Measurements from ENCODE around the gene POU2AF3. TPM values are rescaled to one million over a fixed set of nuclear protein-coding genes. Genes with fewer than 3 reads are reported as not detected.
"Not testable (repeated sequence)": the region's sequence is repeated elsewhere in the genome, so short reads cannot be mapped to it uniquely, and the experiment has no call there.

The POU2AF3 gene
- total RNA-seq, 4 donors from 2014 or later, result 0.22 to 0.58 (median 0.46) TPM; not detected in 1

GRCh38 chr11:111258046-111258445 lies 40.3 kb upstream of the POU2AF3 start:
- no peaks in the 10 kb centered on the region for H3K9me3 ChIP-seq
- peaks cover 0 to 3% (median 0%) of the 10 kb centered on the region in 3 donors for H3K27me3 ChIP-seq
- H3K4me1 ChIP-seq, result no peaks in the 10 kb centered on the region
- in situ Hi-C loops (cut with MboI; ENCODE audit: low sequenced_read_pairs in 4 of 4), result no loop called here
- no peak overlapping the region for H3K27ac ChIP-seq
- ATAC-seq, result no peak
- no peak for TF ChIP-seq CTCF (IDR thresholded peaks at IDR 0.05 in 4 of 5, conservative IDR thresholded peaks at IDR 0.05 in 1 of 5)
- TF ChIP-seq POLR2A (IDR thresholded peaks at IDR 0.05), result no peak
- no peak for DNase-seq
- no peaks in the 10 kb centered on the region for H3K36me3 ChIP-seq
- intact Hi-C loops (cut with DNase I; ENCODE audit: low total_unique reads), result no loop called here
- H3K4me3 ChIP-seq, result no peak overlapping the region

GRCh38 chr11:111259896-111260295 lies 38.5 kb upstream of the POU2AF3 start:
- in situ Hi-C loops (cut with MboI; ENCODE audit: low sequenced_read_pairs in 4 of 4), result no loop called here
- ATAC-seq (no peak), DNase-seq (no peak)
- Histone ChIP-seq H3K36me3 (no peaks in the 10 kb centered on the region), H3K4me3 (no peak overlapping the region), H3K27ac (no peak overlapping the region), H3K4me1 (no peaks in the 10 kb centered on the region), H3K27me3 (peaks cover 0 to 3% (median 0%) of the 10 kb centered on the region in 3 donors), H3K9me3 (no peaks in the 10 kb centered on the region)
- intact Hi-C loops (cut with DNase I; ENCODE audit: low total_unique reads), result no loop called here
- no peak for TF ChIP-seq CTCF (IDR thresholded peaks at IDR 0.05 in 4 of 5, conservative IDR thresholded peaks at IDR 0.05 in 1 of 5)
- no peak for TF ChIP-seq POLR2A (IDR thresholded peaks at IDR 0.05)

DNA sequence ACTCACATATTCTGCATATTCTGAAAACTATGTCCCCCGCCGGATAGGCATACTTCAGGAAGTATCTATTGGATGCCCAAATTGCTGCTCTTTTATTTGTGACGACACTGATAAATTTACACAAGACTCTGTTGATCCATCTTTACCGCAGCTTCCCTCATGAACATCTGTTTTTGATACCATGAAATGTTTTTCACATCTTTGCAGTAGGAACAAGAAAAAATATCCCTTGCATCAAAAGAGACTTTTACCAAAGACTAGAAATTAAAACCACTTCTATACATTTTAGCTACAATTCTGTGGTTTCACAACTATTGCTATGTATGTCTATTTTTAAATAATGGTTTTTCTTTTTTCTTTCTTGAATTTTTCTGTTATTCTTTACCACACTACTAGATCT lies 37.5 kb upstream of the POU2AF3 start:
- DNase-seq (no peak), ATAC-seq (no peak)
- in situ Hi-C loops (cut with MboI; ENCODE audit: low sequenced_read_pairs in 4 of 4), result no loop called here
- H3K27ac ChIP-seq, result no peak overlapping the region
- H3K9me3 ChIP-seq, result no peaks in the 10 kb centered on the region
- H3K4me3 ChIP-seq, result no peak overlapping the region
- H3K27me3 ChIP-seq, result peaks cover 0 to 3% (median 0%) of the 10 kb centered on the region in 3 donors
- intact Hi-C loops (cut with DNase I; ENCODE audit: low total_unique reads), result no loop called here
- no peak for TF ChIP-seq CTCF (IDR thresholded peaks at IDR 0.05 in 4 of 5, conservative IDR thresholded peaks at IDR 0.05 in 1 of 5)
- no peak for TF ChIP-seq POLR2A (IDR thresholded peaks at IDR 0.05)
- no peaks in the 10 kb centered on the region for H3K36me3 ChIP-seq
- H3K4me1 ChIP-seq, result no peaks in the 10 kb centered on the region

GRCh38 chr11:111264646-111265045 lies 33.7 kb upstream of the POU2AF3 start:
- Histone ChIP-seq H3K4me3 (no peak overlapping the region), H3K27me3 (peaks cover 0 to 3% (median 0%) of the 10 kb centered on the region in 3 donors), H3K9me3 (no peaks in the 10 kb centered on the region), H3K36me3 (no peaks in the 10 kb centered on the region), H3K27ac (no peak overlapping the region), H3K4me1 (no peaks in the 10 kb centered on the region)
- DNase-seq (no peak), ATAC-seq (no peak)
- intact Hi-C loops (cut with DNase I; ENCODE audit: low total_unique reads) (no loop called here), in situ Hi-C loops (cut with MboI; ENCODE audit: low sequenced_read_pairs in 4 of 4) (no loop called here)
- TF ChIP-seq POLR2A (IDR thresholded peaks at IDR 0.05), result no peak
- no peak for TF ChIP-seq CTCF (IDR thresholded peaks at IDR 0.05 in 4 of 5, conservative IDR thresholded peaks at IDR 0.05 in 1 of 5)

DNA sequence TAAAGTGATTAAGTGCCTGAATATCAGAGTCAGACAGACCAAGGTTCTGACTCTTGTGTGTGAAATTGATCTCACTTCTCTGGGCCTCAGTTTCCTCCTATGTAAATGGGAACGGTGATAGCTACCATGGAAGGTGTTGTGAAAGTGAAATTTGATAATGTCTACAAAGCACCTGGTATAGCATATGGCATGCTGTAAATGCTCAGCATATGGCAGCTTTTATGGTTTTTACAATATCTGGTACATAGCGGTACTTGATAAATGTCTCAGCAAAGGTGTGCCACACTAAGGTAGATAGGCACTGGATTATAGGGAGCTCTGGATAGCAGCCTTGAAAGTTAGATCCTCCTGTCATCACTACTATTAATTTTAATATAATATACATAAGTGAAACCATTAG lies 32.9 kb upstream of the POU2AF3 start:
- in situ Hi-C loops (cut with MboI; ENCODE audit: low sequenced_read_pairs in 4 of 4), result no loop called here
- ATAC-seq, result no peak

GRCh38 chr11:111268303-111268702 lies 30.0 kb upstream of the POU2AF3 start:
- ATAC-seq; H3K27ac ChIP-seq; H3K4me1 ChIP-seq; intact Hi-C loops (cut with DNase I; ENCODE audit: low total_unique reads); H3K4me3 ChIP-seq; DNase-seq; in situ Hi-C loops (cut with MboI; ENCODE audit: low sequenced_read_pairs in 4 of 4); H3K27me3 ChIP-seq; H3K9me3 ChIP-seq; H3K36me3 ChIP-seq: not testable (repeated sequence)

More for the DNA sequence above, 32.9 kb upstream of the POU2AF3 start:
- H3K27me3 ChIP-seq, result peaks cover 0 to 3% (median 0%) of the 10 kb centered on the region in 3 donors
- H3K36me3 ChIP-seq, result no peaks in the 10 kb centered on the region
- no peak for DNase-seq
- H3K4me1 ChIP-seq, result no peaks in the 10 kb centered on the region
- H3K4me3 ChIP-seq, result no peak overlapping the region
- TF ChIP-seq POLR2A (IDR thresholded peaks at IDR 0.05) (no peak), CTCF (IDR thresholded peaks at IDR 0.05 in 4 of 5, conservative IDR thresholded peaks at IDR 0.05 in 1 of 5) (no peak)
- intact Hi-C loops (cut with DNase I; ENCODE audit: low total_unique reads), result no loop called here
- H3K27ac ChIP-seq, result no peak overlapping the region
- H3K9me3 ChIP-seq, result no peaks in the 10 kb centered on the region

Measured in gastrocnemius medialis (tissue), 4 donors.